Measurements from ENCODE around the gene AADACL3. TPM values are rescaled to one million over a fixed set of nuclear protein-coding genes. Genes with fewer than 3 reads are reported as not detected.

The AADACL3 gene
- total and polyA plus RNA-seq, 10 of the 15 experiments (the other 5 are each of a cell fraction or from before 2014, with no cell fraction given): not detected

GRCh38 chr1:12764016-12764415 is 48.1 kb downstream of the AADACL3 start:
- SMC1A ChIA-PET (ENCODE audit: uncharacterized antibody, unreplicated experiment): no interaction called here
- CTCF ChIA-PET: interaction anchor here (1.1 kb wide), 1 partner anchor 12 kb away, joined by 3 read pairs; no protein-coding TSS in a partner anchor
- TF ChIP-seq GABPA (IDR thresholded peaks at IDR 0.05; ENCODE audit: low read depth) (no peak), IKZF2 (IDR thresholded peaks at IDR 0.05) (no peak), STAT3 (IDR thresholded peaks at IDR 0.05; ENCODE audit: low read depth, low read length) (no peak), NR2F1 (conservative IDR thresholded peaks at IDR 0.05) (no peak), ZBTB4 (CRISPR knock-in tag; IDR thresholded peaks at IDR 0.05) (no peak), CHD4 (IDR thresholded peaks at IDR 0.05) (no peak), SMC3 (IDR thresholded peaks at IDR 0.05; ENCODE audit: borderline replicate concordance, low read length) (no peak), SMAD5 (IDR thresholded peaks at IDR 0.05; ENCODE audit: low read depth) (no peak), ZNF207 (IDR thresholded peaks at IDR 0.05; ENCODE audit: borderline replicate concordance) (no peak), CBX5 (IDR thresholded peaks at IDR 0.05; ENCODE audit: low read depth) (no peak), TCF7 (IDR thresholded peaks at IDR 0.05; ENCODE audit: borderline replicate concordance) (no peak), GATAD2B (conservative IDR thresholded peaks at IDR 0.05; ENCODE audit: low read depth) (no peak), ZNF384 (IDR thresholded peaks at IDR 0.05; ENCODE audit: borderline replicate concordance, low read depth, low read length) (no peak)
- TF ChIP-seq, protein P1, sequence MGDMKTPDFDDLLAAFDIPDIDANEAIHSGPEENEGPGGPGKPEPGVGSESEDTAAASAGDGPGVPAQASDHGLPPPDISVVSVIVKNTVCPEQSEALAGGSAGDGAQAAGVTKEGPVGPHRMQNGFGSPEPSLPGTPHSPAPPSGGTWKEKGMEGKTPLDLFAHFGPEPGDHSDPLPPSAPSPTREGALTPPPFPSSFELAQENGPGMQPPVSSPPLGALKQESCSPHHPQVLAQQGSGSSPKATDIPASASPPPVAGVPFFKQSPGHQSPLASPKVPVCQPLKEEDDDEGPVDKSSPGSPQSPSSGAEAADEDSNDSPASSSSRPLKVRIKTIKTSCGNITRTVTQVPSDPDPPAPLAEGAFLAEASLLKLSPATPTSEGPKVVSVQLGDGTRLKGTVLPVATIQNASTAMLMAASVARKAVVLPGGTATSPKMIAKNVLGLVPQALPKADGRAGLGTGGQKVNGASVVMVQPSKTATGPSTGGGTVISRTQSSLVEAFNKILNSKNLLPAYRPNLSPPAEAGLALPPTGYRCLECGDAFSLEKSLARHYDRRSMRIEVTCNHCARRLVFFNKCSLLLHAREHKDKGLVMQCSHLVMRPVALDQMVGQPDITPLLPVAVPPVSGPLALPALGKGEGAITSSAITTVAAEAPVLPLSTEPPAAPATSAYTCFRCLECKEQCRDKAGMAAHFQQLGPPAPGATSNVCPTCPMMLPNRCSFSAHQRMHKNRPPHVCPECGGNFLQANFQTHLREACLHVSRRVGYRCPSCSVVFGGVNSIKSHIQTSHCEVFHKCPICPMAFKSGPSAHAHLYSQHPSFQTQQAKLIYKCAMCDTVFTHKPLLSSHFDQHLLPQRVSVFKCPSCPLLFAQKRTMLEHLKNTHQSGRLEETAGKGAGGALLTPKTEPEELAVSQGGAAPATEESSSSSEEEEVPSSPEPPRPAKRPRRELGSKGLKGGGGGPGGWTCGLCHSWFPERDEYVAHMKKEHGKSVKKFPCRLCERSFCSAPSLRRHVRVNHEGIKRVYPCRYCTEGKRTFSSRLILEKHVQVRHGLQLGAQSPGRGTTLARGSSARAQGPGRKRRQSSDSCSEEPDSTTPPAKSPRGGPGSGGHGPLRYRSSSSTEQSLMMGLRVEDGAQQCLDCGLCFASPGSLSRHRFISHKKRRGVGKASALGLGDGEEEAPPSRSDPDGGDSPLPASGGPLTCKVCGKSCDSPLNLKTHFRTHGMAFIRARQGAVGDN (IDR thresholded peaks at IDR 0.05): no peak
- TF ChIP-seq, protein P2, sequence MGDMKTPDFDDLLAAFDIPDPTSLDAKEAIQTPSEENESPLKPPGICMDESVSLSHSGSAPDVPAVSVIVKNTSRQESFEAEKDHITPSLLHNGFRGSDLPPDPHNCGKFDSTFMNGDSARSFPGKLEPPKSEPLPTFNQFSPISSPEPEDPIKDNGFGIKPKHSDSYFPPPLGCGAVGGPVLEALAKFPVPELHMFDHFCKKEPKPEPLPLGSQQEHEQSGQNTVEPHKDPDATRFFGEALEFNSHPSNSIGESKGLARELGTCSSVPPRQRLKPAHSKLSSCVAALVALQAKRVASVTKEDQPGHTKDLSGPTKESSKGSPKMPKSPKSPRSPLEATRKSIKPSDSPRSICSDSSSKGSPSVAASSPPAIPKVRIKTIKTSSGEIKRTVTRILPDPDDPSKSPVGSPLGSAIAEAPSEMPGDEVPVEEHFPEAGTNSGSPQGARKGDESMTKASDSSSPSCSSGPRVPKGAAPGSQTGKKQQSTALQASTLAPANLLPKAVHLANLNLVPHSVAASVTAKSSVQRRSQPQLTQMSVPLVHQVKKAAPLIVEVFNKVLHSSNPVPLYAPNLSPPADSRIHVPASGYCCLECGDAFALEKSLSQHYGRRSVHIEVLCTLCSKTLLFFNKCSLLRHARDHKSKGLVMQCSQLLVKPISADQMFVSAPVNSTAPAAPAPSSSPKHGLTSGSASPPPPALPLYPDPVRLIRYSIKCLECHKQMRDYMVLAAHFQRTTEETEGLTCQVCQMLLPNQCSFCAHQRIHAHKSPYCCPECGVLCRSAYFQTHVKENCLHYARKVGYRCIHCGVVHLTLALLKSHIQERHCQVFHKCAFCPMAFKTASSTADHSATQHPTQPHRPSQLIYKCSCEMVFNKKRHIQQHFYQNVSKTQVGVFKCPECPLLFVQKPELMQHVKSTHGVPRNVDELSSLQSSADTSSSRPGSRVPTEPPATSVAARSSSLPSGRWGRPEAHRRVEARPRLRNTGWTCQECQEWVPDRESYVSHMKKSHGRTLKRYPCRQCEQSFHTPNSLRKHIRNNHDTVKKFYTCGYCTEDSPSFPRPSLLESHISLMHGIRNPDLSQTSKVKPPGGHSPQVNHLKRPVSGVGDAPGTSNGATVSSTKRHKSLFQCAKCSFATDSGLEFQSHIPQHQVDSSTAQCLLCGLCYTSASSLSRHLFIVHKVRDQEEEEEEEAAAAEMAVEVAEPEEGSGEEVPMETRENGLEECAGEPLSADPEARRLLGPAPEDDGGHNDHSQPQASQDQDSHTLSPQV (IDR thresholded peaks at IDR 0.05): no peak

More at GRCh38 chr1:12764016-12764415, 48.1 kb downstream of the AADACL3 start:
- H3K36me3 ChIP-seq (ENCODE audit: control insufficient read depth in 2 of 2, insufficient read depth in 2 of 2, low read length in 1 of 2): no peaks in the 10 kb centered on the region
- no peak overlapping the region for H3K4me3 ChIP-seq
- H3K79me2 ChIP-seq (ENCODE audit: control insufficient read depth, insufficient read depth, low read length): no peaks in the 10 kb centered on the region
- no peak for FAIRE-seq
- peaks cover 0 to 3% of the 10 kb centered on the region in 2 experiments; a peak in 2 of 4 replicates for H3K27me3 ChIP-seq (replicated peaks in 1 of 2; ENCODE audit: control insufficient read depth in 2 of 2, insufficient read depth in 2 of 2, low read length in 1 of 2)
- no peak overlapping the region for H2AFZ ChIP-seq (ENCODE audit: control insufficient read depth, low read depth, low read length)
- H3K4me2 ChIP-seq (ENCODE audit: control insufficient read depth, insufficient read depth): no peak overlapping the region
- RAD21 ChIA-PET (ENCODE audit: unreplicated experiment): no interaction called here
- POLR2A ChIA-PET: no interaction called here
- DNase-seq (ENCODE audit: low read depth, low spot score): no peak
- WGBS (ENCODE audit: insufficient coverage, insufficient replicate concordance, low lambda C conversion rate, missing lambda C conversion rate): 6% methylated on average over 5 of the region's 5 CpGs
- BruUV-seq (replicated peaks): no TSS peak
- H4K20me1 ChIP-seq (ENCODE audit: control insufficient read depth, insufficient read depth): no peaks in the 10 kb centered on the region
- H3K9me3 ChIP-seq (replicated peaks; ENCODE audit: control insufficient read depth, insufficient read depth, low read length): no peaks in the 10 kb centered on the region
- intact Hi-C loops (cut with micrococcal nuclease; ENCODE audit: unreplicated experiment) (no loop called here), in situ Hi-C loops (cut with MboI) (no loop called here)
- H3K27ac ChIP-seq (ENCODE audit: control insufficient read depth, insufficient read depth): no peak overlapping the region
- ATAC-seq: no peak
- no peak overlapping the region for H3K9ac ChIP-seq (ENCODE audit: control insufficient read depth, insufficient read depth, low read length)
- no peaks in the 10 kb centered on the region for H3K4me1 ChIP-seq (ENCODE audit: control insufficient read depth, insufficient read depth, low read length)

All from GM12878 (cell line).